Cardiac muscle cell (in vitro differentiated cells and primary cell): Measurements from ENCODE around the gene POC1A. TPM values are rescaled to one million over a fixed set of nuclear protein-coding genes. Genes with fewer than 3 reads are reported as not detected.

Experiments used
- DNase-seq, 2 donors: peaks; one replicate each; pipeline versions ENCODE4 v3.0.0 to v3.0.0-alpha.2; 2010 to 2017; ENCODE audit warnings: low read depth in 1 of 2, low spot score in 1 of 2
- H3K27ac ChIP-seq: fragments of 200-600 bp; sonication (generic); 2 replicates; pipeline ENCODE4 v1.5.1; 2016
- H3K27me3 ChIP-seq: fragments of 200-600 bp; sonication (generic); 2 replicates; pipeline ENCODE4 v1.6.0; 2016; ENCODE audit warnings: control low read depth
- H3K36me3 ChIP-seq: fragments of 200-600 bp; sonication (generic); 2 replicates; pipeline ENCODE4 v1.5.1; 2016; ENCODE audit warnings: control low read depth
- H3K4me1 ChIP-seq: fragments of 200-600 bp; sonication (generic); 2 replicates; pipeline ENCODE4 v1.8.1; 2017; ENCODE audit warnings: low read depth, mild to moderate bottlenecking, mixed run types
- H3K4me3 ChIP-seq: fragments of 200-600 bp; sonication (generic); 2 replicates; pipeline ENCODE4 v1.5.1; 2016; ENCODE audit warnings: mild to moderate bottlenecking
- H3K9me3 ChIP-seq: fragments of 200-600 bp; sonication (generic); 2 replicates; pipeline ENCODE4 v1.5.1; 2017; ENCODE audit warnings: low read depth, mild to moderate bottlenecking, control low read depth
- polyA plus RNA-seq: library from polyadenylated mRNA; unstranded; fragments of >200 nt; fragmentation: Nextera tagmentation; extraction: Ambion mirVana; gene quantifications from 2 replicates; pipeline ENCODE4 v1.2.1, GENCODE V29; 2016
- total RNA-seq: library from RNA; depleted of rRNA; stranded (reverse); fragments of >200 nt; gene quantifications from 2 replicates; pipeline ENCODE4 v1.2.3, GENCODE V29; 2016
- TF ChIP-seq, protein P1 (sequence below): IDR thresholded peaks from 2 replicates; pipeline ENCODE4 v1.5.1; 2012; ENCODE audit warnings: low read depth, mild to moderate bottlenecking, low read length

Gene POC1A
- total and polyA plus RNA-seq, 2 experiments from 2014 or later, result 10.6 to 12.4 TPM

GRCh38 chr3:52092271-52092660 lies 62.0 kb downstream of the POC1A start:
- no peaks in the 10 kb centered on the region for H3K27me3 ChIP-seq
- H3K4me3 ChIP-seq, result no peak overlapping the region
- peaks cover 75% of the 10 kb centered on the region for H3K4me1 ChIP-seq
- no peak overlapping the region for H3K27ac ChIP-seq
- no peaks in the 10 kb centered on the region for H3K9me3 ChIP-seq
- H3K36me3 ChIP-seq, result no peaks in the 10 kb centered on the region
- no peak for DNase-seq
- TF ChIP-seq, protein P1, sequence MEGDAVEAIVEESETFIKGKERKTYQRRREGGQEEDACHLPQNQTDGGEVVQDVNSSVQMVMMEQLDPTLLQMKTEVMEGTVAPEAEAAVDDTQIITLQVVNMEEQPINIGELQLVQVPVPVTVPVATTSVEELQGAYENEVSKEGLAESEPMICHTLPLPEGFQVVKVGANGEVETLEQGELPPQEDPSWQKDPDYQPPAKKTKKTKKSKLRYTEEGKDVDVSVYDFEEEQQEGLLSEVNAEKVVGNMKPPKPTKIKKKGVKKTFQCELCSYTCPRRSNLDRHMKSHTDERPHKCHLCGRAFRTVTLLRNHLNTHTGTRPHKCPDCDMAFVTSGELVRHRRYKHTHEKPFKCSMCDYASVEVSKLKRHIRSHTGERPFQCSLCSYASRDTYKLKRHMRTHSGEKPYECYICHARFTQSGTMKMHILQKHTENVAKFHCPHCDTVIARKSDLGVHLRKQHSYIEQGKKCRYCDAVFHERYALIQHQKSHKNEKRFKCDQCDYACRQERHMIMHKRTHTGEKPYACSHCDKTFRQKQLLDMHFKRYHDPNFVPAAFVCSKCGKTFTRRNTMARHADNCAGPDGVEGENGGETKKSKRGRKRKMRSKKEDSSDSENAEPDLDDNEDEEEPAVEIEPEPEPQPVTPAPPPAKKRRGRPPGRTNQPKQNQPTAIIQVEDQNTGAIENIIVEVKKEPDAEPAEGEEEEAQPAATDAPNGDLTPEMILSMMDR, result no peak

DNA sequence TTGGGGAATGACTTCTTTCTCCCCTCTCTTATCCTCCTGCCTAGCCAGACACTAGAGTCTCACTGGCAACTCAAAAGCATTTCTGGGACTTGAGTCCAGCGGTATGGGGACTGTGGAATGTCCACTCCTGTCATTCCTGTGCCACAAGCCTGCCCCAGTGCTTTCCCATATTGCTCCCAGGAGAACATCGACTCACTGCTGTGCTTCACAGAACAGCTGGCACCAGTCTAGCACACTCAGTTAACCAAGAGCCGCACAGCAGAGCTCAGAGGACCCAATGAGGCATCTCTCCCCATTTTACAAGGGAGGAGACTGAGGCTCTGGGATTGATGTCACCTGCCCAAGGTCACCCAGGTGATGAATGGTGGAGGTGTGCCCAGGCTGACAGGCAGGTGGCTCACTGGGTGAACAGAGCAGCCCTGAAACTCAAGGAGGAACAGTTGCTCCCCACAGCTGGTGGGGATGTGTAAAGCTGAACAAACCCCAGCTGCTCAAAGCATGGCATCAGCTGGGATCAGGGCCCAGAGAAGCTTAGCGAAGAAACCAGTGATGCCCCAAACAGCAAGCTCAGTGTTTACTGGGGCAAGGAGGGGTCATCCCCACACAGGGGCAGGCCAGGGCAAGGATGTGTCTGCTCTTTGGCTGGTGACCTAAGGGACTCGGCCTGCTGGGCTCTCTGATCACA lies 62.5 kb downstream of the POC1A start:
- H3K27me3 ChIP-seq, result no peaks in the 10 kb centered on the region
- H3K9me3 ChIP-seq, result no peaks in the 10 kb centered on the region
- TF ChIP-seq, protein P1, result no peak
- H3K4me3 ChIP-seq, result no peak overlapping the region
- no peaks in the 10 kb centered on the region for H3K36me3 ChIP-seq
- peak; percentile 16 to 52 for DNase-seq
- peaks cover 75% of the 10 kb centered on the region for H3K4me1 ChIP-seq
- peak overlapping the region; percentile 83 for H3K27ac ChIP-seq

DNA sequence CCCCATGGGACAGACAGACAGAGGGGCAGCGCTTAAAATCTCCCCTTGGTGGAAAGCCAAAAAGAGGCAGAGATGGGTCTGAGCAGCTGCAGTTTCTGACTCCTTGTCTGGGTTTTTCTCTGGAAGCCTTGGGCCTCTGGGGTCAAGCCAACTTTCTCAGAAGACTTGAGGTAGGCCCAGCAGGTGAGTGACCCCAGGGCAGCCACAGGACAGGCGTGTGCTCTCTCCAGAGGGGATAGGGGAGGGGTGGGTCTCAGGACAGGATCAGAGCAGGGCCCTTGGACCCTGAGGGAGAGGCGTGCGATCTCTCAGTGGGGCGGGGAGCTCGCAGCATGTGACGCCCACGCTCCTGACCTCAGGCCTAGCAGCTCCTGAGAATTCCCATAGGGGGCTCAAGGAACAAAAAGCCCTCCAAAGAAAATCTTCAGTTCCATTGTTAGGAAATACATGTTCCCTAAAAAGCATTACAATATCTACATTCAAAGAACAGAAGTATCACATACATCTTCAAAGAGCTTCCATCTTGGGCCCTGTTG lies 63.2 kb downstream of the POC1A start:
- H3K4me3 ChIP-seq, result no peak overlapping the region
- peaks cover 71% of the 10 kb centered on the region for H3K4me1 ChIP-seq
- H3K27me3 ChIP-seq, result no peaks in the 10 kb centered on the region
- H3K27ac ChIP-seq, result peak overlapping the region; percentile 83
- TF ChIP-seq, protein P1, result no peak
- no peaks in the 10 kb centered on the region for H3K9me3 ChIP-seq
- peak in 1 of 2 donors; percentile 27 for DNase-seq
- H3K36me3 ChIP-seq, result no peaks in the 10 kb centered on the region

- Histone ChIP-seq H3K27ac (peak overlapping the region; percentile 83), H3K4me3 (no peak overlapping the region), H3K36me3 (no peaks in the 10 kb centered on the region), H3K9me3 (no peaks in the 10 kb centered on the region), H3K4me1 (peaks cover 64% of the 10 kb centered on the region), H3K27me3 (no peaks in the 10 kb centered on the region)
- peak; percentile 40 to 88 for DNase-seq
- TF ChIP-seq, protein P1, result no peak
Measured at GRCh38 chr3:52090131-52090932, 63.9 kb downstream of the POC1A start.

GRCh38 chr3:52089691-52090090 lies 64.5 kb downstream of the POC1A start:
- no peak for DNase-seq
- no peaks in the 10 kb centered on the region for H3K9me3 ChIP-seq
- H3K27ac ChIP-seq, result peak overlapping the region; percentile 83
- H3K36me3 ChIP-seq, result no peaks in the 10 kb centered on the region
- no peak overlapping the region for H3K4me3 ChIP-seq
- no peaks in the 10 kb centered on the region for H3K27me3 ChIP-seq
- TF ChIP-seq, protein P1, result no peak
- H3K4me1 ChIP-seq, result peaks cover 58% of the 10 kb centered on the region
